ENCODE measurements around the gene BRD1.

- no peak for TF ChIP-seq CTCF (IDR thresholded peaks at IDR 0.05)
- TF ChIP-seq POLR2A (IDR thresholded peaks at IDR 0.05) = no peak
- no peak for TF ChIP-seq EP300 (IDR thresholded peaks at IDR 0.05)
Observed at GRCh38 chr22:49768077-49768910, 59.4 kb downstream of the BRD1 start.
